HepG2 (cell line): Measurements from ENCODE around the gene GSK3A.

Experiments used
- ARID2 ChIP-seq: sonication (generic); formaldehyde crosslinking; IDR thresholded peaks from 2 replicates; pipeline ENCODE4 v1.8.1; 2022; ENCODE audit warnings: mild to moderate bottlenecking, missing genetic modification reagents, borderline replicate concordance
- MIER2 ChIP-seq: IDR thresholded peaks from 2 replicates; pipeline ENCODE4 v1.6.1; 2016; ENCODE audit warnings: missing biosample characterization, missing genetic modification reagents
- TAF1 ChIP-seq: sonication (generic); formaldehyde crosslinking; IDR thresholded peaks from 2 replicates; pipeline ENCODE4 v1.4.0; 2020; ENCODE audit warnings: missing genetic modification reagents
- ZNF230 ChIP-seq: sonication (generic); formaldehyde crosslinking; IDR thresholded peaks from 2 replicates; pipeline ENCODE4 v1.4.0; 2020; ENCODE audit warnings: mild to moderate bottlenecking, missing genetic modification reagents
- ZNF367 ChIP-seq: sonication (generic); formaldehyde crosslinking; IDR thresholded peaks from 2 replicates; pipeline ENCODE4 v1.4.0; 2020; ENCODE audit warnings: missing genetic modification reagents, borderline replicate concordance
- TF ChIP-seq, protein P1 (sequence below): sonication (generic); formaldehyde crosslinking; IDR thresholded peaks from 2 replicates; pipeline ENCODE4 v1.4.0; 2020; ENCODE audit warnings: missing genetic modification reagents
- TF ChIP-seq, protein P2 (sequence below): sonication (generic); formaldehyde crosslinking; IDR thresholded peaks from 2 replicates; pipeline ENCODE4 v1.5.0; 2020; ENCODE audit warnings: mild to moderate bottlenecking, missing genetic modification reagents, moderate library complexity

DNA sequence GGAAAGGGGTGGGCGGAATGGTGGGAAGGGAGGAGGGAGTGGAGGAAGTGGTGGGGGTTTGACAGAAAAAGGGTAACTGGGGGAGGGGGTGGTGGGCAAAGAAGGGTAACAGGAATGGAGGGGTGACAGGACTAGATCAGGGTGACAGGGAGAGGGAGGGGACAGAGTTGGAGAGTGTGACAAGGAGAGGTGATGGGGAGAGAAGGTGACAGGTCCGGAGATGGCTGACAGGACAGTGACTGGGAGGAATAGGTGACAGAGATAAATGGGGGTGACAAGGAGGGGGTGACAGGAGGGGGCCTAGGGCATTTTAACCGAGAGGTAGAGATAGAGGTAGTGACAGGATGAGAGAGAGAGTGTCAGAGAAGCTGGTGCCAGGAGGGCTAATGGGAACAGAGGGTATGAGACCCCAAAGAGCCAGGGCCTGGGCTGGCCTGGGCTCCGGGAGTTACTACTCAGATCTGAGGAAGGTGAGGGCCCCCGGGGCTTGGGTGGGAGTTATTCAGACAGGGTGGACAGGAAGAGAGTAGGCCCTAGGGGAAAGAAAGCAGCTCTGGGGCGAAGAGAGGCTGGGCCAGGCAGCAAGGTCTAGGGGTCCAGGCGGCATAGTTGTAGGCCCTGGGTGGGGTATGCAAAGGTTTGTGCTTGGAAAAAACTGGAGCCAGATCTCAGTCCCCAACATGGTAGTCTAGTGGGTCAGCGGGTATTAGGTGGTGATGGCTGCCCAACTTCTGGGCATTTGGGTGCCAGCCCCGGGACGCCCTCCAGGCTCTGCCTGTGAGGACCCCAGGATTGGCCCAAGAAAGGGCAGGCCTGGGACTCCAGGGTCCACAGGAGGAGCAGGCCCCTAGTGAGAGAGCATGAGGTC is 27.3 kb upstream of the GSK3A start:
- no peak for TF ChIP-seq ARID2
- TF ChIP-seq, protein P1, sequence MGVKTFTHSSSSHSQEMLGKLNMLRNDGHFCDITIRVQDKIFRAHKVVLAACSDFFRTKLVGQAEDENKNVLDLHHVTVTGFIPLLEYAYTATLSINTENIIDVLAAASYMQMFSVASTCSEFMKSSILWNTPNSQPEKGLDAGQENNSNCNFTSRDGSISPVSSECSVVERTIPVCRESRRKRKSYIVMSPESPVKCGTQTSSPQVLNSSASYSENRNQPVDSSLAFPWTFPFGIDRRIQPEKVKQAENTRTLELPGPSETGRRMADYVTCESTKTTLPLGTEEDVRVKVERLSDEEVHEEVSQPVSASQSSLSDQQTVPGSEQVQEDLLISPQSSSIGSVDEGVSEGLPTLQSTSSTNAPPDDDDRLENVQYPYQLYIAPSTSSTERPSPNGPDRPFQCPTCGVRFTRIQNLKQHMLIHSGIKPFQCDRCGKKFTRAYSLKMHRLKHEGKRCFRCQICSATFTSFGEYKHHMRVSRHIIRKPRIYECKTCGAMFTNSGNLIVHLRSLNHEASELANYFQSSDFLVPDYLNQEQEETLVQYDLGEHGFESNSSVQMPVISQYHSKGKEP = no peak
- TF ChIP-seq MIER2 = no peak
- TF ChIP-seq ZNF230 (CRISPR knock-in tag) = no peak
- TF ChIP-seq, protein P2, sequence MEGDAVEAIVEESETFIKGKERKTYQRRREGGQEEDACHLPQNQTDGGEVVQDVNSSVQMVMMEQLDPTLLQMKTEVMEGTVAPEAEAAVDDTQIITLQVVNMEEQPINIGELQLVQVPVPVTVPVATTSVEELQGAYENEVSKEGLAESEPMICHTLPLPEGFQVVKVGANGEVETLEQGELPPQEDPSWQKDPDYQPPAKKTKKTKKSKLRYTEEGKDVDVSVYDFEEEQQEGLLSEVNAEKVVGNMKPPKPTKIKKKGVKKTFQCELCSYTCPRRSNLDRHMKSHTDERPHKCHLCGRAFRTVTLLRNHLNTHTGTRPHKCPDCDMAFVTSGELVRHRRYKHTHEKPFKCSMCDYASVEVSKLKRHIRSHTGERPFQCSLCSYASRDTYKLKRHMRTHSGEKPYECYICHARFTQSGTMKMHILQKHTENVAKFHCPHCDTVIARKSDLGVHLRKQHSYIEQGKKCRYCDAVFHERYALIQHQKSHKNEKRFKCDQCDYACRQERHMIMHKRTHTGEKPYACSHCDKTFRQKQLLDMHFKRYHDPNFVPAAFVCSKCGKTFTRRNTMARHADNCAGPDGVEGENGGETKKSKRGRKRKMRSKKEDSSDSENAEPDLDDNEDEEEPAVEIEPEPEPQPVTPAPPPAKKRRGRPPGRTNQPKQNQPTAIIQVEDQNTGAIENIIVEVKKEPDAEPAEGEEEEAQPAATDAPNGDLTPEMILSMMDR = no peak
- no peak for TF ChIP-seq TAF1 (CRISPR knock-in tag)
- TF ChIP-seq ZNF367 (CRISPR knock-in tag) = no peak
